ENCODE results near the gene MYCBPAP.

Gene MYCBPAP

DNA sequence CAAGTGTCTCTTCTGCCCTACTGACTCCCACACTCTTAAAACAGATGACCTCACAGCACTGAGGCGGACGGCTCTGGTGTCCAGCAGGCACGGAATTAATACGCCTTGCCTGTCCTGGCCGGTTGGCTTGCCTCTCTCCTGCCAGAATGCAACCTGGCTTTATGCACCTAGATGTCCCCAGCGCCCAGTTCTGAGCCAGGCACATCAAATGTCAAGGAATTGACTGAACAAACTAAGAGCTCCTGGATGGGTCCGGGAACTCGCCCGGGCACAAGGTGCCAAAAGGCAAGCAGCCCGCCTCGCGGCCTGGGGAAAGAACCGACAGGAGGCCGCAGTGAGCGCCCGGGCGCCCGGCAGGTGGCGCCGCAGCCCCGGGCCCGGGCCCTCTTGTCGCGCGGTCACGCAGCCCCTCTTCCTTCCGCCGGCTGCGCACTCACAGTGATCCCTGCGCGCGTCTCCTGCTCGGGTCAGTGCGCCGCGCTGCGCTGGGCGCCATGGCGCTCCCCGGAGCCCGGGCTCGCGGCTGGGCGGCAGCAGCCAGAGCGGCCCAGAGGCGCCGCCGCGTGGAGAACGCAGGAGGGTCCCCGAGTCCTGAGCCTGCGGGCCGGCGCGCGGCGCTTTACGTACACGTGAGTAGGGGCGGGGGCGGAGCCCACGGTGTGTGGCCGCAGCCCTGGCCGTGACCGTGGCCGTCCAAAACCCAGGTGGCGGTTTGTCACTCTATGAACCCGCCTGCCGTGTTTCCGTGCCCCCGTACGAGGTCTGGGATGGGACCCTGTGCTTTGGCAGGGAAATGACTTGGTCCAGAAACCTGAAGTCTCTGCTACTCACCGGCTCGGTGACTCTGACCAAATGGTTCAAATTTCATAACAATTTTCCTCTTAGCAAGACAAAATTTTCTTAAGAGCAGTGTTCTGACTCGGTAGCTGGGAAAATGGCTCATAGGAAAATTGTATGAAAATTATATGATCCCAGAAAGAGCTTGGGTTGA lies 29.6 kb upstream of the MYCBPAP start, which contains the start of gene RSAD1:
Gene RSAD1, plus strand, starts transcription at position 470 of the 991 bp plus-strand sequence. Its CDS starts 25 bp downstream, at position 495.
- H3K4me1 Mint-ChIP-seq (ENCODE audit: low read depth) = peaks cover 32% of the 10 kb centered on the region
- DNase-seq = peak; percentile 91
- peaks cover 44% of the 10 kb centered on the region for H3K36me3 Mint-ChIP-seq (ENCODE audit: low read depth)
- peak within 1 kb of the TSS; percentile 93 for H3K27ac Mint-ChIP-seq
- no peaks in the 10 kb centered on the region for H3K9me3 Mint-ChIP-seq
- no peaks in the 10 kb centered on the region for H3K27me3 Mint-ChIP-seq
- H3K4me3 Mint-ChIP-seq = peak within 1 kb of the TSS; percentile 88

DNA sequence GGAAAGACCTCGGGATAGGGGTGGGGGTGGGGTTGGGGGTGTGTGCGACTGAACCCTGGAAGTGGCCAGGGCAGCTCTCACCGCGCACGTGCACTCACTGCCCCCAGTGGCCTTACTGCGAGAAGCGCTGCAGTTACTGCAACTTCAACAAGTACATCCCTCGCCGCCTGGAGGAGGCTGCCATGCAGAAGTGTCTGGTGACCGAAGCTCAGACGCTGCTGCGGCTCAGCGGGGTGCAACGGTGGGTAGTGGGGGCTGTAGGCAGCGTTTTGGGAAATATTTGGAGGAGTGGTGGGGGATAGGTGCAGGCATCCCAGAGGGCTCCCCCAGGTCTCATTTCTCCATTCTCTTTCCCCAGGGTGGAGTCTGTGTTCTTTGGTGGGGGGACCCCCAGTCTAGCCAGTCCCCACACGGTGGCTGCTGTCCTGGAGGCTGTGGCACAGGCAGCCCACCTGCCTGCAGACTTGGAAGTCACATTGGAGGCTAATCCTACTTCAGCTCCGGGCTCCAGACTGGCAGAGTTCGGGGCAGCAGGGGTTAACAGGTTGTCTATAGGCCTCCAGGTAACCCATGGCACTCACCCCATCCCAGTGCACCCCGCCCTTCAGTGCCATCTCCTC lies 28.6 kb upstream of the MYCBPAP start:
- Mint-ChIP-seq H3K27ac (peak overlapping the region; percentile 89), H3K4me1 (ENCODE audit: low read depth) (peaks cover 32% of the 10 kb centered on the region), H3K9me3 (no peaks in the 10 kb centered on the region), H3K4me3 (peak overlapping the region; percentile 88), H3K36me3 (ENCODE audit: low read depth) (peaks cover 54% of the 10 kb centered on the region), H3K27me3 (no peaks in the 10 kb centered on the region)
- DNase-seq = peak; percentile 78

- H3K27ac Mint-ChIP-seq = peak overlapping the region; percentile 89
- no peaks in the 10 kb centered on the region for H3K9me3 Mint-ChIP-seq
- H3K4me1 Mint-ChIP-seq (ENCODE audit: low read depth) = peaks cover 32% of the 10 kb centered on the region
- H3K36me3 Mint-ChIP-seq (ENCODE audit: low read depth) = peaks cover 60% of the 10 kb centered on the region
- H3K4me3 Mint-ChIP-seq = peak overlapping the region; percentile 88
- H3K27me3 Mint-ChIP-seq = no peaks in the 10 kb centered on the region
- no peak for DNase-seq
Observed at GRCh38 chr17:50480142-50480764, 28.0 kb upstream of the MYCBPAP start.

DNA sequence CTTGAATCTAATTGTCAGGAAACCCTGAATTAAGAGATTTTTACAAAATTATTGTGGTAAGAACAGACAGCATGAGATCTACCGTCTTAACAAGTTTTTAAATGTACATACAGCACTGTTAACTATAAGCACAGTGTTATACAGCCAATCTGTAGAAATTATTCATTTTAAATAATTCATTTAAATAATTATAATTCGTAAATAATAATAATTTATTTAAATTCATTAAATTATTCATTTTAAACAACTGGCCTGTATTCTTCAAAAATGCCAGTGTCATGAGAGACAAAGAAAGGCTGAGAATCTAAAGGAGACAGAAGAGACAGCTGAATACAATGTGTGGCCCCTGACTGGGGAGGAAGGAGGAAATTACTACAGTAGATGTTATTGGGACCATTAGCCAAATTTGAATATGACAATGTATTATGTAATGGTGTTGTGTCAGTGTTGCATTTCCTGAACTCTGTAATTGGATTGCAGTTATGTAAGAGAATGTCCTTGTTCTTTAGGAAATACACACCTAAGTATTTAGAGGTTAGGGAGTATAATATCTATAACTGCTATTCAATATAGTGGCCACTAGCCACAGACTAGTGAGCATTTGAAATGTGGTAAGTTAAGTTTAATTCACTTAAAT lies 27.3 kb upstream of the MYCBPAP start:
- Mint-ChIP-seq H3K27ac (no peak overlapping the region), H3K27me3 (no peaks in the 10 kb centered on the region), H3K4me3 (peak overlapping the region; percentile 88), H3K9me3 (no peaks in the 10 kb centered on the region), H3K4me1 (ENCODE audit: low read depth) (peaks cover 32% of the 10 kb centered on the region), H3K36me3 (ENCODE audit: low read depth) (peaks cover 67% of the 10 kb centered on the region)
- no peak for DNase-seq

GRCh38 chr17:50481648-50482047 lies 26.6 kb upstream of the MYCBPAP start:
- Mint-ChIP-seq H3K27me3 (no peaks in the 10 kb centered on the region), H3K27ac (no peak overlapping the region), H3K4me3 (no peak overlapping the region), H3K9me3 (no peaks in the 10 kb centered on the region), H3K36me3 (ENCODE audit: low read depth) (peaks cover 72% of the 10 kb centered on the region), H3K4me1 (ENCODE audit: low read depth) (peaks cover 32% of the 10 kb centered on the region)
- no peak for DNase-seq

DNA sequence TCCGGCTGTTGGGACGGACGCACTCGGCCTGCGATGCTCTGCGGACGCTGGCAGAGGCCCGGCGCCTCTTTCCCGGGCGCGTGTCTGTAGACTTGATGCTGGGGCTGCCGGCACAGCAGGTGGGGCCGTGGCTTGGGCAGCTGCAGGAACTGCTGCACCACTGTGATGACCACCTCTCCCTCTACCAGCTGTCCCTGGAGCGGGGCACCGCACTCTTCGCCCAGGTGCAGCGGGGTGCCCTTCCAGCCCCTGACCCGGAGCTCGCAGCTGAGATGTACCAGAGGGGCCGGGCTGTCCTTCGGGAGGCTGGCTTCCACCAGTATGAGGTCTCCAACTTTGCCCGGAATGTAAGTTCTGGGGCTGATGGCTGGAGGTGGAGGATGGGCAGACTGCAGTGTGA lies 26.1 kb upstream of the MYCBPAP start:
- Mint-ChIP-seq H3K36me3 (ENCODE audit: low read depth) (peaks cover 75% of the 10 kb centered on the region), H3K27ac (peak overlapping the region; percentile 81), H3K9me3 (no peaks in the 10 kb centered on the region), H3K4me3 (no peak overlapping the region), H3K4me1 (ENCODE audit: low read depth) (peaks cover 33% of the 10 kb centered on the region), H3K27me3 (no peaks in the 10 kb centered on the region)
- DNase-seq = no peak

- Mint-ChIP-seq H3K27me3 (no peaks in the 10 kb centered on the region), H3K4me1 (ENCODE audit: low read depth) (peaks cover 36% of the 10 kb centered on the region), H3K9me3 (no peaks in the 10 kb centered on the region), H3K36me3 (ENCODE audit: low read depth) (peaks cover 79% of the 10 kb centered on the region), H3K4me3 (no peak overlapping the region), H3K27ac (peak overlapping the region; percentile 81)
- DNase-seq = peak; percentile 82
Observed at GRCh38 chr17:50482516-50482915, 25.7 kb upstream of the MYCBPAP start.

GRCh38 chr17:50483266-50483665 lies 25.0 kb upstream of the MYCBPAP start:
- Mint-ChIP-seq H3K36me3 (ENCODE audit: low read depth) (peaks cover 84% of the 10 kb centered on the region), H3K27ac (peak overlapping the region; percentile 29), H3K4me3 (no peak overlapping the region), H3K9me3 (no peaks in the 10 kb centered on the region), H3K4me1 (ENCODE audit: low read depth) (peaks cover 40% of the 10 kb centered on the region), H3K27me3 (no peaks in the 10 kb centered on the region)
- DNase-seq = no peak

DNA sequence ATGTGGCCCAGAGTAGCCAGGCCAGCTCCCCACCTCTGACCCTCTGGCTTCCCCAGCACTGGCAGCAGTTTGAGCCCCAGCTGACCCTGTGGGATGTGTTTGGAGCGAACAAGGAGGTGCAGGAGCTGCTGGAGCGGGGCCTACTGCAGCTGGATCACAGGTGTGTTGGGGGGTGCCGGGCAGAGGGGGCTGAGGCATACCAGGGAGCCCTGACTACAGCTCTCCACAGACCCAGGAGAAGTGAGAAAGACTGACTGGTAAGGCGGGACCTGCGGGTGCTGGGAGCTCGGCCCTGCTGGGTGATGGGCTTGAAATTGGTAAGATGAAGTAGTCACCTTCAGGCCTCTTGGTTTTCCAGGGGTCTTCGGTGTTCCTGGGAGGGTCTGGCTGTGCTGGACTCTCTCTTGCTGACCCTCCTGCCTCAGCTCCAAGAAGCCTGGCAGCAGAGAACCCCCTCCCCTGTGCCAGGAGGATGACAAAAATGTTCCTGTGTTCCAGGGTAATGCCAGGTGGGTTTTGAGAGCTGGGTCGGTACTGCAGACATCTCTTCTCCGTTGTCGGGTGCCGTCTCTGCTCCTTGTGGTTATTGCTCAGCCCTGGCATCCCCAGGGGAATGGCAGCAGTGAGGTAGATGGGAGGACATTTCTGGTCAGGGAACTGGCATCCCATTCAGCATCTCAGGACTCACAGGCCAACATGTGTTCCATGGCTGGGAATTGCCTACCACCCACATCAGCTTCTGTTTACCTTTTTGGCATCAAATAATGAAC lies 23.7 kb upstream of the MYCBPAP start:
- H3K9me3 Mint-ChIP-seq = no peaks in the 10 kb centered on the region
- no peak overlapping the region for H3K4me3 Mint-ChIP-seq
- peaks cover 35% of the 10 kb centered on the region for H3K4me1 Mint-ChIP-seq (ENCODE audit: low read depth)
- H3K36me3 Mint-ChIP-seq (ENCODE audit: low read depth) = peaks cover 77% of the 10 kb centered on the region
- no peaks in the 10 kb centered on the region for H3K27me3 Mint-ChIP-seq
- H3K27ac Mint-ChIP-seq = peak overlapping the region; percentile 59
- no peak for DNase-seq

- H3K9me3 Mint-ChIP-seq = no peaks in the 10 kb centered on the region
- no peak overlapping the region for H3K4me3 Mint-ChIP-seq
- H3K4me1 Mint-ChIP-seq (ENCODE audit: low read depth) = peaks cover 16% of the 10 kb centered on the region
- peaks cover 52% of the 10 kb centered on the region for H3K36me3 Mint-ChIP-seq (ENCODE audit: low read depth)
- H3K27ac Mint-ChIP-seq = peak overlapping the region; percentile 63
- no peaks in the 10 kb centered on the region for H3K27me3 Mint-ChIP-seq
- no peak for DNase-seq
Observed at GRCh38 chr17:50487213-50488096, 20.8 kb upstream of the MYCBPAP start.

DNA sequence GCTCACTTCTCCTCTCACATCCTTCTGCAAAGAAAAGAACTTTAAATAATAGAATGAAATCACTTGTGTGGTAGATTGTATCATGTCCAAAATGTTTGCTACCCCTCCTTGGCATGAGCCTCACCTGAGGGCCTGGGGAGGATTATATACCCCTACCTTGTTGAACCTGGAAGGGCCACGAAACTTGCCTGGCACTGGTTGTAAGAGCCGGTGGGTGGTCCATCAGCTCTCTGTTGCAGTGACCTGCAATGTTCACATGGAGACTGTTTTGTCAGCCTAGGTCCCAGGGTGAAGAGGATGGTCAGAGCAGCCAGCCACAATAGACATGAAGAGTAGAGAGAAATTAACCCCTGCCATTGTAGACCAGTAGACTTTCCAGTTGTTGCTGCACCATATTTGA lies 19.4 kb upstream of the MYCBPAP start:
- Mint-ChIP-seq H3K36me3 (ENCODE audit: low read depth) (peaks cover 37% of the 10 kb centered on the region), H3K27me3 (no peaks in the 10 kb centered on the region), H3K27ac (no peak overlapping the region), H3K4me1 (ENCODE audit: low read depth) (peaks cover 12% of the 10 kb centered on the region), H3K9me3 (no peaks in the 10 kb centered on the region), H3K4me3 (no peak overlapping the region)
- DNase-seq = no peak

DNA sequence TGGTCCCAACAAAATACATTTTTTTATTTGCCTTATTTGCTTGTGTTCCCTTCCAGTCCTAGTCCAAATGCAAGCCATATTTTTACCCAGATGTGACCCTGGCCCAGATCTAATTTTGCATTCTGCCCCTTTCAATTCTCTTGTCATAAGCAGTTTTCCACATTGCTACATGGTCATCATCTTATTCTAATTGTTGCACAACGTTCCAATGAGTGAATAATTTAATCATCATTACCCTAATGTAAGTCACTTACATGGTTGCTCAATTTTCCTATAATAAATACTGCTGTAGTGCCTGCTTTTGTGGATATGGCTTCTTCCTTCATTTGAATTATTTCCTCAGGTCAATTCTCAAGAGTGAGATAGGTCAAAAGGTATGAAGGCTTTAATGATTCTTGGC lies 16.7 kb upstream of the MYCBPAP start:
- Mint-ChIP-seq H3K27ac (no peak overlapping the region), H3K9me3 (no peaks in the 10 kb centered on the region), H3K4me1 (ENCODE audit: low read depth) (peaks cover 12% of the 10 kb centered on the region), H3K27me3 (peaks cover 1% of the 10 kb centered on the region), H3K4me3 (no peak overlapping the region), H3K36me3 (ENCODE audit: low read depth) (peaks cover 11% of the 10 kb centered on the region)
- no peak for DNase-seq

- H3K27ac Mint-ChIP-seq = no peak overlapping the region
- no peak for DNase-seq
- H3K36me3 Mint-ChIP-seq (ENCODE audit: low read depth) = peaks cover 8% of the 10 kb centered on the region
- H3K4me1 Mint-ChIP-seq (ENCODE audit: low read depth) = peaks cover 10% of the 10 kb centered on the region
- no peaks in the 10 kb centered on the region for H3K9me3 Mint-ChIP-seq
- peaks cover 3% of the 10 kb centered on the region for H3K27me3 Mint-ChIP-seq
- no peak overlapping the region for H3K4me3 Mint-ChIP-seq
Observed at GRCh38 chr17:50492214-50492613, 16.0 kb upstream of the MYCBPAP start.
